NCI-H1092 (cell line): ENCODE measurements around the gene RAB5B.
"Not testable (repeated sequence)": the region's sequence is repeated elsewhere in the genome, so short reads cannot be mapped to it uniquely, and the experiment has no call there.

Experiments used
- DNase-seq: peaks from one replicate; lab custom pipeline; 2025; lab: John Stamatoyannopoulos, UW

The RAB5B gene

DNA sequence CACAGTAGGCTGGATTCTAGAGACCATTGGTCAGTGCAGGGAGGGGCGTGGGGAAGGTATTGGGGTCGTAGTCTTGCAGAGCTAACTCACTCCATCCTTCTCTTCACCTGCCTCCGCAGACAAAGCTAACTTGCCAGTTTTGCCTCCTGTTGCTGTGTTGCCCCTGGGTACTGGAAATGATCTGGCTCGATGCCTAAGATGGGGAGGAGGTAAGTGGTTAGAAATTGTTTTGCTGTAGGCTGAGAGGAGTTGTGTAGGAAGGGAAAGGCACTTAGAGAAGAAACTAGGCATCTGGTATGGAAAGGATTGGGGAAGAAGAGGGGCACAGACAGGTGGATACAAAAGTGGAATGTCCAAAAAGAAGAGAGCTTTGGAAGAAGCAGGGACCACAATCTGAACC is 31.8 kb upstream of the RAB5B start:
- no peak for DNase-seq

DNA sequence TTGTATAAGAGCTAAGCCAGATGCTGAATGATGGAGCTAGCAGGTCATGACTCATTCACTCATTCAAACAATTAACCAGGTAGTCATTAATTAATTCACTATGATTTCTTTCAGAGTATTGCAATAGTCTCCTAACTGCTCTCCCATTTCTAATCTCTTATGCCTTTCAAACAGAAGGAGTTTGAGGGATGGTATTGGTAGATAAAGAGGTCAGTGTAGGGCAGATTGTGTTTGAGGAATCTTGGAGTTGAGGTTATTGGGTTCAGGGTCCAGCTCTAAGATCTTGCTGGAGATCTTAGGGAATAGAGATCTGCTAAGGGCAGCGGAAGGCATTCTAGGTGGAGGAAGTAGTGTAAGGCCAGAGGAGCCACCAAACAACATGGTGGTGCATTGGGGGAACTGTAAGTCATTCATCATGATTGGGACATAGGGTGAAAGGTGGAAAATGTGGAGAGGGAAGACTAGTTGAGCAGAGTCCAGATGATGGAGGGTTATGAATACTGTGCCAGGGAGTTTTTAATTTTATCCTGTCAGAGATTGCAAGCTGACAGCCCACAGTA is 31.2 kb upstream of the RAB5B start:
- no peak for DNase-seq

GRCh38 chr12:55946553-55946952 is 27.3 kb upstream of the RAB5B start:
- DNase-seq = no peak

- DNase-seq = no peak
Observed at GRCh38 chr12:55955344-55955743, 18.5 kb upstream of the RAB5B start.

GRCh38 chr12:55955800-55956508 is 17.9 kb upstream of the RAB5B start:
- DNase-seq = no peak

GRCh38 chr12:55957106-55957859 is 16.6 kb upstream of the RAB5B start:
- DNase-seq = no peak

DNA sequence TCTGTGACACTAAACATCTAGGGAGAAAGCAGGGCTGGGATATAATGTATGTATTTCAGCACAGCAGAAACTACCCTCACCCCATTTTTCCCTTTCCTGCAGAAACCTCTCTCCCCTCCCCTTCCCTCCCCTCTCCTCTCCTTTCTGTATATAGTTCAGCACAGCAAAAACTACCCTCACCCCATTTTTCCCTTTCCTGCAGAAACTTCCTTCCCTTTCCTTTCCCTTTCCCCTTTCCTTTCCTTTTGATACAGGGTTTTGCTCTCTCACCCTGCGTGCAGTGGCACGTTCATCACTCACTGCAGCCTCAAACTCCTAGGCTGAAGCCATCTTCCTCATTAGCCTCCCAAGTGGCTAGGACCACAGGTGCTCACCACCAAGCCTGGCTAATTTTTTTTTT is 10.1 kb upstream of the RAB5B start:
- DNase-seq = no peak

DNA sequence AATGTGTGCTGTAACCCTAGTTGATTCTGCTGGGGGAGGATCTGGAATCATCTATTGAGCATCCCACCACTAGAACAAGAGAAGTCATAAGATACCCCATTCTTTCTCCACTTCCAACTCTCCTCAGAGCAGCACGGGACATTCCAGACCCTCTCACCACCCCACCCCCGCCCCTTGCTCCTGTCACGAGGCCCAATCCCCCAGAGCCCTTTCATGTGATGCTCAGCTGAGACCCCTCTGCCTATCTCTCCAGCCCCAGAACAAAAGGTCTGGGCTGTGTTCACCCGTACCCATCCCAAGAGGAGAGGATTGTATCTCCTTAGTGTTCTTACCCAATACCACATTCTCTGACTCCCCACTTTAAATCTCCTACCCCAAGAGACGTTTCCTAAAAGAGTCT is 8.6 kb upstream of the RAB5B start:
- no peak for DNase-seq

DNA sequence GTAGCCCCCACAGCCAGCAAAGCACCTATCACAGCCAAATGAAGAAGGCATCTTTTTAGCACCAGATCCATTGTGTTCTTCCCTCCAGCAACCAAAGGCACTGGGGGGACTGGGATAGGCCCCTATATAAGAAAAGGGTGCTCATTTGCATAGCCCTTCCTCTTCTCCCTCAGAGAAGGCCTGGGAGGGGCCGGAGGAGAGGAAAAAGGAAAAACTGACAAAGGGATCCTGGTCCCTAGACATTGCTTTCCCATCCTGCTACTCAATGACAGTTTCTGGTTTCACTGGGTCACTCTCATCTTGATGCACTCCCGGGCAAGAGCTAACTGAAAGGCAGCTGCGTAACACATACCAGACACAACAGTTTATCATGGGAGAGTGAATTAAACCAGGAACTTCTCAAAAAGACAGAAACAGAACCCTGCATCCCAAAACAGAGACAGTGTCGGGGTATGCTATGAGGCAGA is 7.9 kb upstream of the RAB5B start, which contains the start of gene PMEL:
TSS of gene PMEL (minus strand) at position 102 of the 467 bp plus-strand sequence. CDS start at position 71, 31 bp downstream.
- DNase-seq = no peak

DNA sequence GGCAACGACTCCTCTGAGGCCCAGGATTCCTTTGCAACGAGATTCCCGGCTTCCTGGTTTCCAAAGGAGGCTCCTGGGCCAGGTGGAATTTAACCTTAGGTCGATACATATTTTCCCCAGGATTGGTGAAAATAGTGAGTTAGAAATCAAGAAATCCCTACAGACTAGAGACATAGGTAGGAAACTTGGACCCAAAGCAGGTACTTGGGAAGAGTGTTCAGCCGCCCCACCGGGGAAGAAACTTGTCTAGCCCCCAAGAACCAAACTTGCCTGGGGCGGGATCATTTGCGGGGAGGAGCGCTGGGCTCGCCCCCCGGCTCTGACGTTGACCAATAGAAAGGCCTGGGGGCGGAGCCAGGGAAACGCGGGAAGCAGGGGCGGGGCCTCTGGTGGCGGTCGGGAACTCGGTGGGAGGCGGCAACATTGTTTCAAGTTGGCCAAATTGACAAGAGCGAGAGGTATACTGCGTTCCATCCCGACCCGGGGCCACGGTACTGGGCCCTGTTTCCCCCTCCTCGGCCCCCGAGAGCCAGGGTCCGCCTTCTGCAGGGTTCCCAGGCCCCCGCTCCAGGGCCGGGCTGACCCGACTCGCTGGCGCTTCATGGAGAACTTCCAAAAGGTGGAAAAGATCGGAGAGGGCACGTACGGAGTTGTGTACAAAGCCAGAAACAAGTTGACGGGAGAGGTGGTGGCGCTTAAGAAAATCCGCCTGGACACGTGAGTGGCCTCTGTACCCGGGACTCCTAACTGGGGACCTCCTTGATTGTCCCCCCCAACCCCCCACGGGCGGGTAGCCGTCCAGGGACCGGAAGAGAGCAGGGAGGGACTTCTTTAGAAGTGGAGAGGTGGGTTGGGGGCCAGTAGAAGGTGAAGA is 7.2 kb upstream of the RAB5B start, which contains the start of gene CDK2:
TSS of gene CDK2 (plus strand) at position 423 of the 874 bp plus-strand sequence. CDS start at position 602, 179 bp downstream.
- peak; percentile 16 for DNase-seq

- DNase-seq = no peak
Observed at GRCh38 chr12:55969356-55969755, 4.5 kb upstream of the RAB5B start.

- no peak for DNase-seq
Observed at GRCh38 chr12:55970775-55971174, 3.1 kb upstream of the RAB5B start.

GRCh38 chr12:55972042-55972441 is 1.8 kb upstream of the RAB5B start:
- no peak for DNase-seq

DNA sequence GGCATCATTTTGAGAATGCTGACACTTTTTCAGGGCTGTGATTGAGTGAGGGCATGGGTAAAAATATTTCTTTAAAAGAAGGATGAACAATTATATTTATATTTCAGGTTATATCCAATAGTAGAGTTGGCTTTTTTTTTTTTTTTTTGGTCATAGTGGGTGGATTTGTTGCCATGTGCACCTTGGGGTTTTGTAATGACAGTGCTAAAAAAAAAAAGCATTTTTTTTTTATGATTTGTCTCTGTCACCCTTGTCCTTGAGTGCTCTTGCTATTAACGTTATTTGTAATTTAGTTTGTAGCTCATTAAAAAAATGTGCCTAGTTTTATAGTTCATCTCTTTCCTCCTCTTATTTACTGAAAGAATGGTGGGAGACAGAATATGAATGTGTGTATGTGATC is 1.4 kb upstream of the RAB5B start:
- no peak for DNase-seq

DNA sequence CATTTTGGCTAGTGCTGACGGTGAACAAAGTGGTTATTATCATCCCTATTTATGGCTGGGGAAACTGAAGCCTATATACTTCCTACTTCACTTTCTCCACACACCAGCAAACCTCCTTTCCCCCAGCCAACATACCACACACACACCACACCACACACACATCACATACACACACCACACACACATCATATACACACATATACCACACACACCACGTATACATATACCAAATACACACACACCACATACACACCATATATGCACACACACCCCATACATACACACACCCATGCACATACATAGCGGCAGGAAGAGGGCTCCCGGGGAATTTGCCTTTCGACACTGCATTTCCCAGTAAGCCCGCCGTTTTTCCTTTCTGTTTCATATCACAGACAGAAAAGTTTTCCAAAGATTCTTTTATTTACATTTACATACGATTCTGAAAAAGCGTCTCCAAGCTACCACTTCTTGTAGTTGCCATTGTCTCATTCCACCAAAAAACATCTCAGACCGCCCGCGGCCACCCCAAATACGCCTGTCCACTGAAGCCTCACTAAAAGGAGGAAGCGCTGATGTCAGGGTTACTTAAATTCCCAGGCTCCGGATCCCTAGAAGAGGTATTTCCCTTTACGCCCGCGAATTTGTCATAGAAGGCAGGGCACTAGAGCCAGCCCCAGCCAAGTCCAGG is 823 bp upstream of the RAB5B start:
- no peak for DNase-seq

DNA sequence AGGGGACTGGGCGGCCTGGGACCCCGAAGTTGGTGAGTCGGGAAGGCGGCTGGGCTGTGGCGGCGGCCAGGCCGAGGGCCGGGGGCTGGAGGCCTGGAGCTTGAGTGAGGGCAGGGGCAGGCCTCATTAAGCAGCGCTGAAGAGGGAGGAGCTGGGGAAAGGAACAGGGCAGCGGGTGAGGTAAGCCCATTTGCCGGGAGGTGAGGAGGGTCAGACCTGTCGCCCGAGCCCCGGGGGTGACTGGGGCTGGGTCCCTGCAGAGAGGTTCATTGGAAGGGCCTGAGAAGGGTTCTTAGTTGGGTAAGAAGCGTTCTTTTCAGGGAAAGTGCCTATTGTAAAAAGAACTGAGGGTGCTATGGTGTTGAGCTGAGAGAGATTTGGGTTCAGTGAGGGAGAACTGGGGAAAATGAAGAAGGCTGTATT is 441 bp downstream of the RAB5B start:
- DNase-seq = no peak

DNA sequence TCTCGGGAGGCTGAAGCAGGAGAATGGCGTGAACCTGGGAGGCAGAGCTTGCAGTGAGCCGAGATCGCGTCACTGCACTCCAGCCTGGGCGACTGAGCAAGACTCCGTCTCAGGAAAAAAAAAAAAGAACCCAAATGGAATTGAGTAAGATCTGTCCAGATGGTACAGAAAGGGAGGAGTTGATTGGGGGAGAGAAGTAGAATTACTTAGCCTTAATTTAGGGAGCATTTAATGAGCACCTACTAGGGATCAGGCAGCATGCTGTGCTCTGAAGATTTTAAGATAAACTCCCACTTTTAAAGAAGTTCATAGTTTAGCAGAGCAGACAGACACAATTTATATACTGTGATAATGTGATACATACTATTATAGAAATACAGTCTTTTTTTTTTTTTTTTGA is 4.5 kb downstream of the RAB5B start:
- no peak for DNase-seq

DNA sequence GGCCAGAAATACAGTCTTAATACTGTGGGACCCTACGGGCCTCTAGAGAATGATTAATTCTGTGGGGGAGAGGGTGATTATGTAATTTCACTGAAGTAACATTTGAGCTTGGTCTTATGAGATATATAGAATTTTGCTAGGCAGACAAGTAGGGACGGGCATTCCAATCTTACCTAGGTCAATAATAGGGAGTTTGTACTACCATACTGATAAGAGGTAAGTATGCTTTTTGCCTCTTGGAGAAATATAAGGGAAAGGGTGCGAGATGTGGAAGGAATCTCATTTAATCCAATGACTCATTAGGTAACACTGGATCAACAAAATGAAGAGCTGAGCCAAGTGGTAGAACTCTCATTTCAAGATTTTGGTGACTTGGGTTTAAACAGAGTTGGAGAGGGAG is 5.2 kb downstream of the RAB5B start:
- no peak for DNase-seq

GRCh38 chr12:55981882-55982281 is 8.0 kb downstream of the RAB5B start:
- DNase-seq = not testable (repeated sequence)

GRCh38 chr12:55982319-55982936 is 8.6 kb downstream of the RAB5B start:
- no peak for DNase-seq
